Kidney (tissue), 14 donors: Measurements from ENCODE around the gene MMP15. TPM values are rescaled to one million over a fixed set of nuclear protein-coding genes. Genes with fewer than 3 reads are reported as not detected.

Experiments used
- DNase-seq, 5 donors: peaks; one replicate each; pipeline ENCODE4 v3.0.0-alpha.2; 2013 to 2020
- FAIRE-seq: peaks from 2 replicates; lab custom pipeline; 2012; peaks lifted over from hg19 to GRCh38; lab: Jason Lieb, UNC
- H3K27ac ChIP-seq, 2 donors: one replicate each; pipeline ENCODE4 v1.7.0; 2013; ENCODE audit warnings: low read depth in 2 of 2, low read length in 2 of 2, inconsistent platforms in 1 of 2
- H3K27me3 ChIP-seq: one replicate; pipeline ENCODE4 v1.7.1; 2013; ENCODE audit warnings: low read length, inconsistent platforms; ENCODE audit not compliant: control insufficient read depth, insufficient read depth
- H3K36me3 ChIP-seq, 3 donors: one replicate each; pipeline versions ENCODE4 v1.7.0 to v1.7.1; 2013; ENCODE audit warnings: low read length in 3 of 3, control low read depth in 1 of 3, inconsistent platforms in 1 of 3; ENCODE audit not compliant: insufficient read depth in 3 of 3, control insufficient read depth in 2 of 3
- H3K4me1 ChIP-seq, 3 donors: one replicate each; pipeline versions ENCODE4 v1.7.0 to v1.7.1; 2013; ENCODE audit warnings: low read length in 3 of 3, inconsistent platforms in 1 of 3, low read depth in 1 of 3; ENCODE audit not compliant: control insufficient read depth in 2 of 3, insufficient read depth in 2 of 3
- H3K4me3 ChIP-seq, 3 donors: one replicate each; pipeline versions ENCODE4 v1.7.0 to v1.8.1; 2013; ENCODE audit warnings: low read length in 3 of 3, control low read depth in 1 of 3, inconsistent platforms in 1 of 3
- H3K9ac ChIP-seq, 3 donors: one replicate each; pipeline versions ENCODE4 v1.7.0 to v1.7.1; 2013; ENCODE audit warnings: low read length in 3 of 3, control low read depth in 1 of 3, inconsistent platforms in 1 of 3
- H3K9me3 ChIP-seq, 3 donors: one replicate each; pipeline versions ENCODE4 v1.7.0 to v1.7.1; 2013; ENCODE audit warnings: low read length in 3 of 3, control low read depth in 1 of 3, inconsistent platforms in 1 of 3; ENCODE audit not compliant: control insufficient read depth in 2 of 3, insufficient read depth in 1 of 3
- intact Hi-C: fragments of 100-400 bp; cut with DNase I; formaldehyde crosslinking; loops from one replicate; pipeline ENCODE4 v1.11.1; 2022
- polyA plus RNA-seq: library from polyadenylated mRNA; stranded (reverse); fragments of 350-450 nt; fragmentation: Illumina TruSeq; extraction: RNeasy Lipid Tissue Mini Kit (QIAGEN cat#74804); gene quantifications from one replicate; pipeline ENCODE4 v1.2.3, GENCODE V29; 2014; ENCODE audit warnings: low read depth, low replicate concordance; ENCODE audit not compliant: insufficient read depth
- total RNA-seq: library from RNA; stranded (reverse); fragmentation: NEBNext Ultra II Directional; extraction: Animal tissue kit (Norgen Biotek cat#: 25700); gene quantifications from one replicate; pipeline ENCODE4 v1.2.1, GENCODE V29; 2021
- TF ChIP-seq, protein P1 (sequence below): IDR thresholded peaks from 3 replicates; pipeline ENCODE4 v1.5.1; 2012; ENCODE audit warnings: mild to moderate bottlenecking, moderate library complexity, borderline replicate concordance; ENCODE audit not compliant: insufficient read depth; ENCODE audit errors: extremely low read depth
- donor health status: control.
- donor health status: control.
- donor health status: control.
- donor health status: control.
- donor health status: control.
- donor health status: DM: yes; HTN: yes; CAD: no.
- donor health status: Normal renal cell carcinoma (clear cell type).

MMP15 gene
- total and polyA plus RNA-seq, 2 donors from 2014 or later: 19.1 to 31.4 TPM

DNA sequence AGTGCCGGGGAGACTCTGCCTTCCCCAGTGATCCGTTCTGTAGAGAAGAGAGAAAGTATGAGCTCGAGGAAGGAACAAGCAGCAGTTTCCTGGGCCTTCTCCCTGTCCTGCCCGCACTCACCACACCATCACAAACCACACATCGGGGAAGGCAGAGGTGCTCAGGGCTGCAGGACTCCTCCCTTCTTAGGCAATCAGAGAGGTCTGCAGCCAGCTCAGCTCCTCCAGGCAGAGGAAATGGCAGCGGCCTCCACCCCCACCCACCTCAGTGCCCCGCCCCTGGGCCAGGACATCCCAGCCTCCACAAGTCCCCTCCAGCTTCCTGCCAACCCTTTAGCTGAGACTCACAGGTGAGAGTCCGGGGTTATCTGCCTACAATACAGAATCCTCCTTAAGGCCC lies 27.1 kb upstream of the MMP15 start:
- TF ChIP-seq, protein P1, sequence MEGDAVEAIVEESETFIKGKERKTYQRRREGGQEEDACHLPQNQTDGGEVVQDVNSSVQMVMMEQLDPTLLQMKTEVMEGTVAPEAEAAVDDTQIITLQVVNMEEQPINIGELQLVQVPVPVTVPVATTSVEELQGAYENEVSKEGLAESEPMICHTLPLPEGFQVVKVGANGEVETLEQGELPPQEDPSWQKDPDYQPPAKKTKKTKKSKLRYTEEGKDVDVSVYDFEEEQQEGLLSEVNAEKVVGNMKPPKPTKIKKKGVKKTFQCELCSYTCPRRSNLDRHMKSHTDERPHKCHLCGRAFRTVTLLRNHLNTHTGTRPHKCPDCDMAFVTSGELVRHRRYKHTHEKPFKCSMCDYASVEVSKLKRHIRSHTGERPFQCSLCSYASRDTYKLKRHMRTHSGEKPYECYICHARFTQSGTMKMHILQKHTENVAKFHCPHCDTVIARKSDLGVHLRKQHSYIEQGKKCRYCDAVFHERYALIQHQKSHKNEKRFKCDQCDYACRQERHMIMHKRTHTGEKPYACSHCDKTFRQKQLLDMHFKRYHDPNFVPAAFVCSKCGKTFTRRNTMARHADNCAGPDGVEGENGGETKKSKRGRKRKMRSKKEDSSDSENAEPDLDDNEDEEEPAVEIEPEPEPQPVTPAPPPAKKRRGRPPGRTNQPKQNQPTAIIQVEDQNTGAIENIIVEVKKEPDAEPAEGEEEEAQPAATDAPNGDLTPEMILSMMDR: no peak
- Histone ChIP-seq H3K4me1 (peaks cover 3 to 27% (median 5%) of the 10 kb centered on the region in 3 donors), H3K9me3 (no peaks in the 10 kb centered on the region), H3K4me3 (no peak overlapping the region), H3K27ac (no peak overlapping the region), H3K27me3 (no peaks in the 10 kb centered on the region), H3K9ac (no peak overlapping the region), H3K36me3 (peaks cover 0 to 13% (median 5%) of the 10 kb centered on the region in 3 donors)
- FAIRE-seq (no peak), DNase-seq (peak in 2 of 5 donors; percentile 54 to 71)
- intact Hi-C loops: loop anchor here (5.0 to 10.0 kb wide), 2 partner anchors 96 to 234 kb away; no protein-coding TSS in a partner anchor

DNA sequence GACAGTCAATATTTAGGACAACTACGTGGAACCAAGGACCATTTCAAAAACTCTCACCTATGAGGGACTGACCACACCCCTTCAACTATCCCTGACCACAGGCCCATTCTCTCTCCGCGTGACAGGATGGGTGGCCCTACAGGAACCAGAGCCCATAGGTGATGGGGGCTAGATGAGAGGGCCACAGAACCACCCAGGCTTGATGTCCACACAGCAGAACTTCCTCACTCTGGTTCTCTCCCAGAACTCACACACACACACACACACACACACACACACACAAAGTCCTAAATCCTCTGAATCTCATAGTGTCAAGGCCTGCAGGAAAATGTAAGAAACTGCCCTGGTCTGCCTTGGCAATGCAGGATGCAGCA lies 26.6 kb upstream of the MMP15 start:
- intact Hi-C loops: loop anchor here (5.0 to 10.0 kb wide), 2 partner anchors 97 to 234 kb away; no protein-coding TSS in a partner anchor
- peak overlapping the region; percentile 14 to 68 (median 57) for H3K4me3 ChIP-seq
- no peaks in the 10 kb centered on the region for H3K27me3 ChIP-seq
- H3K9ac ChIP-seq: peak overlapping the region in 2 of 3 donors; percentile 57 to 80
- peak in 1 of 5 donors; percentile 33 for DNase-seq
- H3K4me1 ChIP-seq: peaks cover 3 to 22% (median 5%) of the 10 kb centered on the region in 3 donors
- no peaks in the 10 kb centered on the region for H3K9me3 ChIP-seq
- TF ChIP-seq, protein P1: no peak
- no peak for FAIRE-seq
- no peak overlapping the region for H3K27ac ChIP-seq
- H3K36me3 ChIP-seq: peaks cover 0 to 13% (median 5%) of the 10 kb centered on the region in 3 donors

DNA sequence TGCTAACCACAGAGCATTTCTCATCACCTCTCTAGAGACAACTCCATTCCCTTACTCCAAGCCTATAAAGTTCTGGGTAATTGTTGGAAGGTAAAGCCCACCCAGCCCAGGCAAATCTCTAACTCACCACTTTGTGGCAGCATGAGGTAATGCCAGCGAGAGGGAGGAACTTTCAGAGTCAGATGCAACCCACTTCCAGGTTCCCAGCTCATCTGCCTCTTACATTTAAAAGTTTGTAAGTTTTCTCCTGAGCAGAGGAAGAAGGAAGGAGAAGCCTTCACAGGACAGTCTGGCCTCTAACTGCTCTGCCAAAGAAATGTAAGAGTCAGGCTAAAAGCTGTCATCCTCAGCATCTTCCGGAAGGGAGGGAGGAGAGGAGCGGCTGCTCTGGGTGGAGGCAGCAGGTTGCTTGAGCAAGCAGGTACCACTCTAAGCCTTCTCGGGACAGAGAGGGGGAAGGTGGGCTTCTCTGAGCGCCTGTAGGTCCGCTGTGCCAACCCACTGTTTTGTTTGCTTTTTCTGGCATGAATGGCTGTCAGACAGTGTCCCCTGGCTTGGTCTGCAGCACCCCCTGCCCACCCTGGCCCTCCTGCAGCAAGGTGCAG lies 26.1 kb upstream of the MMP15 start:
- no peaks in the 10 kb centered on the region for H3K9me3 ChIP-seq
- peak overlapping the region in 1 of 2 donors; percentile 57 for H3K27ac ChIP-seq
- no peaks in the 10 kb centered on the region for H3K27me3 ChIP-seq
- peaks cover 3 to 20% (median 5%) of the 10 kb centered on the region in 3 donors for H3K4me1 ChIP-seq
- intact Hi-C loops: loop anchor here (5.0 to 10.0 kb wide), 2 partner anchors 97 to 235 kb away; no protein-coding TSS in a partner anchor
- DNase-seq (peak; percentile 7 to 67 (median 43)), FAIRE-seq (no peak)
- H3K9ac ChIP-seq: peak overlapping the region in 2 of 3 donors; percentile 80 to 89
- H3K36me3 ChIP-seq: peaks cover 0 to 13% (median 5%) of the 10 kb centered on the region in 3 donors
- peak overlapping the region; percentile 57 to 71 (median 68) for H3K4me3 ChIP-seq
- TF ChIP-seq, protein P1: no peak
